ENCODE measurements around the gene ERCC6.

- no peak for TF ChIP-seq CTCF (IDR thresholded peaks at IDR 0.05)
- no peak for TF ChIP-seq POLR2A (IDR thresholded peaks at IDR 0.05)
These were observed 2.8 kb upstream of the ERCC6 start for GRCh38 chr10:49541762-49542161.

Data from sigmoid colon (tissue), 3 donors.